HUDEP-2 (cell line): ENCODE measurements around the gene CENPW.

Experiments
- DNase-seq, 76 experiments: peaks; one replicate each; lab custom pipeline; 2025; ENCODE audit not compliant: unreplicated experiment in 76 of 76; lab: John Stamatoyannopoulos, UW

CENPW gene

GRCh38 chr6:126339796-126340609 is at the start of gene CENPW:
CENPW (plus strand) TSS chr6:126340115; CDS start chr6:126340274, 159 bp downstream.
- peak in 74 of 76 experiments; percentile 54 to 97 (median 88) for DNase-seq

GRCh38 chr6:126293891-126294524 is 45.9 kb upstream of the CENPW start:
- no peak for DNase-seq

GRCh38 chr6:126300126-126300525 is 39.8 kb upstream of the CENPW start:
- DNase-seq: no peak

GRCh38 chr6:126300735-126301134 is 39.2 kb upstream of the CENPW start:
- no peak for DNase-seq

GRCh38 chr6:126302191-126302590 is 37.7 kb upstream of the CENPW start:
- DNase-seq: no peak

- DNase-seq: no peak
Observed at GRCh38 chr6:126307849-126308248, 32.1 kb upstream of the CENPW start.

GRCh38 chr6:126308362-126308761 is 31.6 kb upstream of the CENPW start:
- no peak for DNase-seq

GRCh38 chr6:126312013-126312665 is 27.8 kb upstream of the CENPW start:
- peak in 15 of 76 experiments; percentile 2 to 36 (median 13) for DNase-seq

- DNase-seq: no peak
Observed at GRCh38 chr6:126313941-126314340, 26.0 kb upstream of the CENPW start.

- DNase-seq: no peak
Observed at GRCh38 chr6:126318797-126319196, 21.1 kb upstream of the CENPW start.

- no peak for DNase-seq
Observed at GRCh38 chr6:126333729-126334128, 6.2 kb upstream of the CENPW start.

GRCh38 chr6:126335210-126335609 is 4.7 kb upstream of the CENPW start:
- no peak for DNase-seq

GRCh38 chr6:126337323-126337722 is 2.6 kb upstream of the CENPW start:
- no peak for DNase-seq

GRCh38 chr6:126341126-126341525 is 1.2 kb downstream of the CENPW start:
- DNase-seq: no peak

- DNase-seq: no peak
Observed at GRCh38 chr6:126344181-126344580, 4.3 kb downstream of the CENPW start.

GRCh38 chr6:126351960-126352359 is 12.0 kb downstream of the CENPW start:
- no peak for DNase-seq

- DNase-seq: no peak
Observed at GRCh38 chr6:126352514-126352913, 12.6 kb downstream of the CENPW start.

GRCh38 chr6:126356526-126356925 is 16.6 kb downstream of the CENPW start:
- DNase-seq: no peak

GRCh38 chr6:126359936-126360537 is 20.1 kb downstream of the CENPW start:
- DNase-seq: no peak

GRCh38 chr6:126361832-126362440 is 22.0 kb downstream of the CENPW start:
- peak in 15 of 76 experiments; percentile 2 to 40 (median 21) for DNase-seq

- no peak for DNase-seq
Observed at GRCh38 chr6:126367849-126368248, 27.9 kb downstream of the CENPW start.
